ENCODE data around the gene CDK17.

The CDK17 gene

DNA sequence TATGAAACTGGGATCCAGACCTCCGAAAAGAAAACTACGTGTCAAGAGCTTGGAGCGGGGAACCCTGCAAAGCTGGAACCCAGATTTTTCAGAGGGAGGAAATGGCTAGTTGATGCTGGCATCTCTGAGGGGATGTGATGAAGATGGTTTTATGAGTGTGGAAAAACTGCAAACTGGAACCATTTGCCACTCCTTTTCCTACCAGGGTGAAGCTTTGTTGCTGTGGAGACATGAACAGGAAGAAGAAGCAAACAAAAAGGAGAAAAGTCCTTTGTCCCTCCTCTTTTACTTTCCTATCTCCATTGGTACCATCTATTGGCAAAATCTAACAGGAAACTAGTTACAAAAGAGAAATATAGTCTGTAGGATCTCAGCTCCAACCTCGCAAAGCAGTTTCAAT lies 39.2 kb downstream of the CDK17 start:
- TF ChIP-seq, protein P1, sequence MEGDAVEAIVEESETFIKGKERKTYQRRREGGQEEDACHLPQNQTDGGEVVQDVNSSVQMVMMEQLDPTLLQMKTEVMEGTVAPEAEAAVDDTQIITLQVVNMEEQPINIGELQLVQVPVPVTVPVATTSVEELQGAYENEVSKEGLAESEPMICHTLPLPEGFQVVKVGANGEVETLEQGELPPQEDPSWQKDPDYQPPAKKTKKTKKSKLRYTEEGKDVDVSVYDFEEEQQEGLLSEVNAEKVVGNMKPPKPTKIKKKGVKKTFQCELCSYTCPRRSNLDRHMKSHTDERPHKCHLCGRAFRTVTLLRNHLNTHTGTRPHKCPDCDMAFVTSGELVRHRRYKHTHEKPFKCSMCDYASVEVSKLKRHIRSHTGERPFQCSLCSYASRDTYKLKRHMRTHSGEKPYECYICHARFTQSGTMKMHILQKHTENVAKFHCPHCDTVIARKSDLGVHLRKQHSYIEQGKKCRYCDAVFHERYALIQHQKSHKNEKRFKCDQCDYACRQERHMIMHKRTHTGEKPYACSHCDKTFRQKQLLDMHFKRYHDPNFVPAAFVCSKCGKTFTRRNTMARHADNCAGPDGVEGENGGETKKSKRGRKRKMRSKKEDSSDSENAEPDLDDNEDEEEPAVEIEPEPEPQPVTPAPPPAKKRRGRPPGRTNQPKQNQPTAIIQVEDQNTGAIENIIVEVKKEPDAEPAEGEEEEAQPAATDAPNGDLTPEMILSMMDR (IDR thresholded peaks at IDR 0.05; ENCODE audit: unreplicated experiment in 3 of 3): no peak
- no peaks in the 10 kb centered on the region for H3K9me3 Mint-ChIP-seq
- no peaks in the 10 kb centered on the region for H3K27me3 Mint-ChIP-seq (ENCODE audit: low read depth)
- H3K4me1 Mint-ChIP-seq: peaks cover 32% of the 10 kb centered on the region
- H3K27ac Mint-ChIP-seq: no peak overlapping the region
- no peaks in the 10 kb centered on the region for H3K36me3 Mint-ChIP-seq (ENCODE audit: low read depth)
- H3K4me3 Mint-ChIP-seq: no peak overlapping the region

DNA sequence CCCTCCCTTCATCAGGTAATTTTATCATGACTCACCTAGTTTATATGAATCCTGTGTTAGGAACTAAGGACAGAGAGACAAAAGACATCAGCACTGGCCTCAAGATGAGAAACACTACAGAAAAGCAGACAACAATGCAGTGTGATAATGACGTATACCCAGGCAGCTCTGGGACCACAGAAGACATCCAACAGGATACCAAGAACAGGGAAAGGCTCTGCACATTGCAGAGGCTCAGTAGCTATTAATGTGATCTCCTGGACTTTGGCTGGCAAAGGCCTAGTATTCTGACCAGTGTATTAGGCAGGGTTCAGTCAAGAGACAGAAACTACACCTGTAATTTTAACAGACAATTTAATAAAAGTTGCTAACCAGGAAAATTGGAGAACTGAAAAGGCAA lies 39.7 kb downstream of the CDK17 start:
- Mint-ChIP-seq H3K27ac (no peak overlapping the region), H3K27me3 (ENCODE audit: low read depth) (no peaks in the 10 kb centered on the region), H3K9me3 (no peaks in the 10 kb centered on the region), H3K36me3 (ENCODE audit: low read depth) (no peaks in the 10 kb centered on the region), H3K4me3 (no peak overlapping the region), H3K4me1 (peaks cover 31% of the 10 kb centered on the region)
- TF ChIP-seq, protein P1 (IDR thresholded peaks at IDR 0.05; ENCODE audit: unreplicated experiment in 3 of 3): no peak

DNA sequence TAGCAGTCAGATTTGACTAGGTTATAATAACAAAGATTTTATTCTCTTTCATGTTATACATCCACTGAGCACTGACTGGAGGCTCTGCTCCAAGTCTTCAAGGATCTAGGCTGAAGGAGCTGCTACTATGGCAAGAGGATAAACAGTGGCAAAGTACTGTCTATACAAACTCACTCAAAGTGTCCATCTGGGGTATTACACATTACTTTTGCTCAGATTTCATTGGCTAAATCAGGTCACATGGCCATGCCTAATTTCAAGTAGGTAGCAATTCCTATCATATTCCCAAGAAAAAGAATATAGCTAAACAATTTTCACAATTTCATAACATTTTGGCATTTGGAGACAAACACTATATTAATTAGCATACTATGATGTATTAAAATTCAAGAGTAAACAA lies 40.9 kb downstream of the CDK17 start:
- H3K27me3 Mint-ChIP-seq (ENCODE audit: low read depth): no peaks in the 10 kb centered on the region

DNA sequence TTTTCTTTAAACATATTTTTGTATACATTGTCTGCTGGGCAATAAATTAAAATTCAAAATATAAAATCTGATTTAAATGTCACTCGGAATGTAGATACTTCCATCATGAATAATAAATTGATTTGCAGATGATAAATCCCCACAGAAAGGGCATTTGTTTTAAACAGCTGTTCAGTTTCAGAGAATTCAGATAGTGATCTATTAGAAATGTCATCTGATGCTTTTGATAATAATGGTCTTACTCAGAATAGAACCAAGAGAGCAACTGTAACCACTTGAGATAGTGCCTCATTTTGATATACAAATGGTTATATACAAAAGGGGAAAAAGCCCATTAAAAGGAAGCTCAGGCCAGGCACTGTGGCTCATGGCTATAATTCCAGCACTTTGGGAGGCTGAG lies 43.4 kb downstream of the CDK17 start:
- Mint-ChIP-seq H3K27ac (no peak overlapping the region), H3K4me3 (no peak overlapping the region)

More for the DNA sequence above, 40.9 kb downstream of the CDK17 start:
- peaks cover 40% of the 10 kb centered on the region for H3K4me1 Mint-ChIP-seq
- no peaks in the 10 kb centered on the region for H3K36me3 Mint-ChIP-seq (ENCODE audit: low read depth)
- H3K4me3 Mint-ChIP-seq: no peak overlapping the region
- H3K27ac Mint-ChIP-seq: no peak overlapping the region
- TF ChIP-seq, protein P1 (IDR thresholded peaks at IDR 0.05; ENCODE audit: unreplicated experiment in 3 of 3): no peak
- H3K9me3 Mint-ChIP-seq: no peaks in the 10 kb centered on the region

DNA sequence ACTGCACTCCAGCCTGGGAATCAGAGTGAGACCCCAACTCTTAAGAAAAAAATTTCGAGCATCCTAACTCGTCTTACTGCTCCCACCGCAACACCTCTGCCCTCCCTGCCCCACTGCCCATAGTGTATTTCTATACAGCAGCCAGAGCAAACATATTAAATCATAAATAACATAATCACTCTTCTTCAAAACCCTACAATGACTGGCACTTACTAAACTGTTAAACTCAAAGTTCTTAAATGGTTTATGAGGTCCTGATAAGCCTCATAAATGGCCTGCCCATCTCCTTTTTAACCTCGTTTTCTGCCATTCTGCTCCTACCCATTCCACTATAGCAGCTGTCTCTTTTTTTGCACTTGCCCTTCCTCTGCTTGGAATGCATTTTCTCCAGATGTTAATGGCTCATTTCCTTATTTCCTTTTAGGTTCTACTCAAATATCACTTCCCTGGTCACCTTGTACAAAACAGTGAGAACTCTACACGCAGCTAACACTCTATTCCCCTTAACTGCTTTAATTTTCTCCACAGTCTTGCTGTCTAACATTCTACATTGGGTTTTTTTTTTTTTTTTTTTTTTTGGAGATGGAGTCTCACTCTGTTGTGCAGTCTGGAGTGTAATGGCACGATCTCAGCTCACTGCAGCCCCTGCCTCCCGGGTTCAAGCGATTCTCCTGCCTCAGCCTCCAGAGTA lies 45.2 kb downstream of the CDK17 start:
- Mint-ChIP-seq H3K27me3 (ENCODE audit: low read depth) (no peaks in the 10 kb centered on the region), H3K4me3 (no peak overlapping the region), H3K9me3 (no peaks in the 10 kb centered on the region), H3K4me1 (peaks cover 58% of the 10 kb centered on the region), H3K27ac (peak overlapping the region in 1 of 3 experiments; percentile 4), H3K36me3 (ENCODE audit: low read depth) (peaks cover 4% of the 10 kb centered on the region)
- TF ChIP-seq, protein P1 (IDR thresholded peaks at IDR 0.05; ENCODE audit: unreplicated experiment in 3 of 3): no peak

More for the DNA sequence above, 43.4 kb downstream of the CDK17 start:
- TF ChIP-seq, protein P1 (IDR thresholded peaks at IDR 0.05; ENCODE audit: unreplicated experiment in 3 of 3): no peak
- Mint-ChIP-seq H3K36me3 (ENCODE audit: low read depth) (no peaks in the 10 kb centered on the region), H3K9me3 (no peaks in the 10 kb centered on the region), H3K4me1 (peaks cover 65% of the 10 kb centered on the region), H3K27me3 (ENCODE audit: low read depth) (no peaks in the 10 kb centered on the region)

DNA sequence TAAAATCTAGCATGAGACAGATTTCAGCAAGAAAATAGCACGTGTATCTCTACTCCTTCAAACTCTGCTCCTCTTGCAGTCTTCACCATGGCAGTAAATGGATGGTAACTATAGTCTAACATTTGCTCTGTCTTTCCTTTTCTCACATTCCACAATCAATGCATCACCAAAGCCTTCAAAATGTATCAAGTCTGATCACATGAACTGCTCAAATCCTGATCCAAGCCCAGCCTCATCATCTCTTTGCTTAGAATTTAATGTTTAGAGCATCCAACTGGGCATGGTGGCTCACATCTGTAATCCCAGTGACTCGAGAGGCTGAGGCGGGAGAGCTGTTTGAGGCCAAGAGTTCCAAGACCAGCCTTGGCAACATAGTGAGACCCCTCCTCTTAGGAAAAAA lies 45.9 kb downstream of the CDK17 start:
- Mint-ChIP-seq H3K36me3 (ENCODE audit: low read depth) (peaks cover 4% of the 10 kb centered on the region), H3K4me1 (peaks cover 55% of the 10 kb centered on the region), H3K4me3 (no peak overlapping the region), H3K27me3 (ENCODE audit: low read depth) (no peaks in the 10 kb centered on the region), H3K9me3 (no peaks in the 10 kb centered on the region), H3K27ac (peak overlapping the region in 1 of 3 experiments; percentile 16)
- TF ChIP-seq, protein P1 (IDR thresholded peaks at IDR 0.05; ENCODE audit: unreplicated experiment in 3 of 3): no peak

Data from nephron (organoid).